Ishikawa (cell line): Measurements from ENCODE around the gene GLI3.

Experiments
- CEBPB ChIP-seq: IDR thresholded peaks from 2 replicates; pipeline ENCODE4 v1.6.1; 2012
- CREB1 ChIP-seq: IDR thresholded peaks from 2 replicates; pipeline ENCODE4 v1.6.1; 2012; ENCODE audit warnings: low read depth
- EGR1 ChIP-seq: IDR thresholded peaks from 2 replicates; pipeline ENCODE4 v1.6.1; 2012
- EP300 ChIP-seq: IDR thresholded peaks from 2 replicates; pipeline ENCODE4 v1.6.1; 2012; ENCODE audit warnings: borderline replicate concordance
- FOXM1 ChIP-seq: IDR thresholded peaks from 2 replicates; pipeline ENCODE4 v1.6.1; 2012; ENCODE audit warnings: low read depth, borderline replicate concordance
- MAX ChIP-seq: IDR thresholded peaks from 2 replicates; pipeline ENCODE4 v1.6.1; 2012
- NFIC ChIP-seq: IDR thresholded peaks from 2 replicates; pipeline ENCODE4 v1.6.1; 2012
- RAD21 ChIP-seq: IDR thresholded peaks from 2 replicates; pipeline ENCODE4 v1.6.1; 2012; ENCODE audit warnings: low read depth
- REST ChIP-seq: IDR thresholded peaks from 2 replicates; pipeline ENCODE4 v1.6.1; 2012; ENCODE audit warnings: low read depth, mild to moderate bottlenecking
- TAF1 ChIP-seq: IDR thresholded peaks from 2 replicates; pipeline ENCODE4 v1.6.1; 2012; ENCODE audit warnings: low read depth, mild to moderate bottlenecking
- TCF12 ChIP-seq: IDR thresholded peaks from 2 replicates; pipeline ENCODE4 v1.6.1; 2012; ENCODE audit warnings: low read depth
- TEAD4 ChIP-seq: IDR thresholded peaks from 2 replicates; pipeline ENCODE4 v1.6.1; 2012
- USF1 ChIP-seq: IDR thresholded peaks from 2 replicates; pipeline ENCODE4 v1.6.1; 2012
- YY1 ChIP-seq: IDR thresholded peaks from 2 replicates; pipeline ENCODE4 v1.6.1; 2012; ENCODE audit warnings: low read depth
- ZBTB7A ChIP-seq: IDR thresholded peaks from 2 replicates; pipeline ENCODE4 v1.6.1; 2012; ENCODE audit warnings: low read depth

Gene GLI3

GRCh38 chr7:41921453-41921981 is 315.5 kb downstream of the GLI3 start:
- TF ChIP-seq TAF1 = no peak
- TF ChIP-seq CEBPB = no peak
- no peak for TF ChIP-seq REST
- no peak for TF ChIP-seq NFIC
- no peak for TF ChIP-seq EP300
- no peak for TF ChIP-seq TEAD4
- TF ChIP-seq USF1 = no peak
- no peak for TF ChIP-seq FOXM1
- TF ChIP-seq YY1 = no peak
- no peak for TF ChIP-seq ZBTB7A
- no peak for TF ChIP-seq EGR1
- TF ChIP-seq TCF12 = no peak

- no peak for TF ChIP-seq NFIC
Observed at GRCh38 chr7:41918597-41918996, 318.4 kb downstream of the GLI3 start.

GRCh38 chr7:41916450-41916927 is 320.5 kb downstream of the GLI3 start:
- no peak for TF ChIP-seq MAX
- peak; percentile 62 for TF ChIP-seq CEBPB
- TF ChIP-seq EP300 = peak; percentile 75; the same call in 1 of the 2 replicates
- TF ChIP-seq TCF12 = peak; percentile 39; the same call in 1 of the 2 replicates
- TF ChIP-seq TEAD4 = peak; percentile 65; the same call in 1 of the 2 replicates
- no peak for TF ChIP-seq CREB1

- no peak for TF ChIP-seq FOXM1
- TF ChIP-seq TAF1 = no peak
- TF ChIP-seq RAD21 = no peak
Observed at GRCh38 chr7:41915871-41916270, 321.1 kb downstream of the GLI3 start.

GRCh38 chr7:41912851-41913567 is 324.0 kb downstream of the GLI3 start:
- TF ChIP-seq USF1 (no peak), EGR1 (no peak), TCF12 (no peak), YY1 (no peak), CEBPB (no peak), FOXM1 (no peak), ZBTB7A (no peak), TEAD4 (no peak), NFIC (no peak)

GRCh38 chr7:41912426-41912825 is 324.6 kb downstream of the GLI3 start:
- TF ChIP-seq TCF12 (no peak), CEBPB (no peak), EGR1 (no peak), CREB1 (no peak), REST (no peak), EP300 (no peak), MAX (no peak), NFIC (no peak), TAF1 (no peak), RAD21 (no peak)

GRCh38 chr7:41911792-41912191 is 325.2 kb downstream of the GLI3 start:
- no peak for TF ChIP-seq NFIC
- peak; percentile 23; the same call in 1 of the 2 replicates for TF ChIP-seq EP300
- no peak for TF ChIP-seq REST
- TF ChIP-seq MAX = no peak
